T-helper 17 cell (primary cell): ENCODE results near the gene ADGRL3. TPM values are rescaled to one million over a fixed set of nuclear protein-coding genes. Genes with fewer than 3 reads are reported as not detected.
"Not testable (repeated sequence)": the region's sequence is repeated elsewhere in the genome, so short reads cannot be mapped to it uniquely, and the experiment has no call there.

ENCODE experiments used
- ATAC-seq: fragments of 150-1000 bp; cut with Tn5 transposase; 2 replicates; pipeline ENCODE4 v1.10.0; 2021; ENCODE audit warnings: mild to moderate bottlenecking, moderate library complexity
- DNase-seq, 3 donors: peaks; one replicate each; pipeline versions ENCODE4 v3.0.0 to v3.0.0-alpha.2; 2020 to 2021
- H3K9me3 ChIP-seq: one replicate; pipeline ENCODE4 v1.7.0; 2013; ENCODE audit warnings: low read length, mild to moderate bottlenecking; ENCODE audit not compliant: control insufficient read depth, poor library complexity, severe bottlenecking
- H3K27ac Mint-ChIP-seq: one replicate; pipeline ENCODE4 v1.8.0; 2022; ENCODE audit warnings: mild to moderate bottlenecking, moderate library complexity, mixed read lengths
- H3K27me3 Mint-ChIP-seq: one replicate; pipeline ENCODE4 v1.8.0; 2022; ENCODE audit warnings: mixed read lengths
- H3K36me3 Mint-ChIP-seq: one replicate; pipeline ENCODE4 v1.8.0; 2022; ENCODE audit warnings: low read depth, mixed read lengths
- H3K4me1 Mint-ChIP-seq: one replicate; pipeline ENCODE4 v1.8.0; 2022; ENCODE audit warnings: mild to moderate bottlenecking, mixed read lengths
- H3K4me3 Mint-ChIP-seq: one replicate; pipeline ENCODE4 v1.8.0; 2022; ENCODE audit warnings: mild to moderate bottlenecking, moderate library complexity, mixed read lengths
- total RNA-seq, 4 donors: library from RNA in 2 of 4; stranded (reverse) in 2 of 4; gene quantifications; one replicate each; pipeline ENCODE4 v1.2.3 and lab custom pipeline; 2022 to 2026

Gene ADGRL3
- total RNA-seq, 2 donors from 2014 or later, result not detected

DNA sequence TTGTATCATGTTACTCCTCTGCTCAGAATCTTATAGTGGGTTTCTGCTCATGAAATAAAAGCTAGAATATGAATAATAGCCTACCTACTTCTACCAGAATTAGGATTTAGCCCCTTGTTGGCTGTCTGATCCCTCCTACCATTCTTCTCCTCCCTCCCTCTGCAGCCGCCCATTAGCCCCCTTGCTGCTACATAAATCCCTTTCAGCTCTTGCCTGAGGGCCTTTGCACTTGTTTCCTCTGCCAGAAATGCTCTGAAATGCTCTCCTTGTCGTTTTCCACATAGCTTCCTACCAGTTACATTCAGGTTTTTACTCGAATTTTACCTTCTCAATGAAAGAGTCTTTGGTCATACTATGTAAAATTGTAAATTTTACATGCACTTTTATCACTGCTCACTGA is 159.2 kb downstream of the ADGRL3 start:
- no peaks in the 10 kb centered on the region for H3K9me3 ChIP-seq
- Mint-ChIP-seq H3K27ac (no peak overlapping the region), H3K27me3 (no peaks in the 10 kb centered on the region), H3K4me1 (no peaks in the 10 kb centered on the region), H3K36me3 (no peaks in the 10 kb centered on the region), H3K4me3 (no peak overlapping the region)
- DNase-seq (no peak), ATAC-seq (no peak)

DNA sequence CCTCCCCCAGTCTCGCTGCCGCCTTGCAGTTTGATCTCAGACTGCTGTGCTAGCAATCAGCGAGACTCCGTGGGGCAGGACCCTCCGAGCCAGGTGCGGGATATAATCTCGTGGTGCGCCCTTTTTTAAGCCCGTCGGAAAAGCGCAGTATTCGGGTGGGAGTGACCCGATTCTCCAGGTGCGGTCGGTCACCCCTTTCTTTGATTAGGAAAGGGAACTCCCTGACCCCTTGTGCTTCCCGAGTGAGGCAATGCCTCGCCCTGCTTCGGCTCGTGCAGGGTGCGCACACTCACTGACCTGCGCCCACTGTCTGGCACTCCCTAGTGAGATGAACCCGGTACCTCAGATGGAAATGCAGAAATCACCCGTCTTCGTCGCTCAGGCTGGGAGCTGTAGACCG is 172.7 kb downstream of the ADGRL3 start:
- not testable (repeated sequence) for H3K4me3 Mint-ChIP-seq, H3K27me3 Mint-ChIP-seq, ATAC-seq, H3K9me3 ChIP-seq, H3K36me3 Mint-ChIP-seq, H3K4me1 Mint-ChIP-seq, H3K27ac Mint-ChIP-seq, DNase-seq

DNA sequence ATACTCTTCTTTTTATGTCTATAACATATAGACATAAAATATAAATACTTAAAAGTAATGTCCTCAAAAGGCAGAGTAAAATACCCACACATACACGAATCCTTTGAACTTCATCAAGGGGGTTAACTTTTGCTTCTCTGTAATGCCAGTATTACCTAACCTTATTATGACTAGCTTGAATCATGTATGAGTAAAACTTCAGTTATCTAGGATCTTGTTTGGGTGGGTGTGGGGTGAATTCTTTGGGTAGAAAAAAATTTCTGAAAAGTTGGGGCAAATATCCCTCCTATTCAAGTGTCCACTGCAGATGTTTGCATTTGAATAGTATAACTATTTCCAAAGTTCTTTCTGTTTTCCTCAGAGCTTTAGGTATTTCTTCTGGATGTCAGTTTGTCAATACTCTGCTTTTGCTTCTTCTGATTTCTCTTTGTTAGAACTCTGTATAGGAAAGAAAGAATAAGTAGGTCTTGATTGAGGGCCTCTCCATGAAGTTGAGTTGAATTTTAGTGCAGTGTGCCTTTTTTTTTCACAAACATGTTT is 173.8 kb downstream of the ADGRL3 start:
- no peaks in the 10 kb centered on the region for H3K9me3 ChIP-seq
- no peaks in the 10 kb centered on the region for H3K36me3 Mint-ChIP-seq
- H3K4me1 Mint-ChIP-seq, result no peaks in the 10 kb centered on the region
- ATAC-seq (no peak), DNase-seq (no peak)
- no peak overlapping the region for H3K4me3 Mint-ChIP-seq
- H3K27ac Mint-ChIP-seq, result no peak overlapping the region
- no peaks in the 10 kb centered on the region for H3K27me3 Mint-ChIP-seq

DNA sequence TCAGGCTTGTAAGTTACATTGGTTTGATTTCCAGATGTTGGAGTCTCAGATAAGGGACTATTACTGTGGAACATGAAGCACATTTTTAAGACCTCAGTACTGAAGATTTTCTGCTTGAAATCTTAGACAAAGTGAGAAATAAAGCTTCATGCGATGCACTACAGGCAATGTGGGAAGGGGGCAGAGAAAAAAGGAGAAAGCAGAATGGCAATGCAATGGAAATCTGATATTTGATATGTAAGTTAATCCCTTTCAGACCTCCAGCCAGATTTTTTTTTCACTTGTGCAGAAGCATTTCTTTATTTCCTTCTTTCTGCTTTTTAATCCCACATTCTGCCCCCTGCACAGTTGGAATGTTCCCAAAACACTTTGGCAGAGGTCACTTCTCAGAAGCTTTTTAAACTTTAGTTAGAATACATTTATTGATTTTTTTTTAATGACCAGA is 174.3 kb downstream of the ADGRL3 start:
- no peaks in the 10 kb centered on the region for H3K9me3 ChIP-seq
- DNase-seq (no peak), ATAC-seq (no peak)
- H3K27me3 Mint-ChIP-seq, result no peaks in the 10 kb centered on the region
- H3K4me3 Mint-ChIP-seq, result no peak overlapping the region
- H3K36me3 Mint-ChIP-seq, result no peaks in the 10 kb centered on the region
- H3K4me1 Mint-ChIP-seq, result no peaks in the 10 kb centered on the region
- H3K27ac Mint-ChIP-seq, result no peak overlapping the region

DNA sequence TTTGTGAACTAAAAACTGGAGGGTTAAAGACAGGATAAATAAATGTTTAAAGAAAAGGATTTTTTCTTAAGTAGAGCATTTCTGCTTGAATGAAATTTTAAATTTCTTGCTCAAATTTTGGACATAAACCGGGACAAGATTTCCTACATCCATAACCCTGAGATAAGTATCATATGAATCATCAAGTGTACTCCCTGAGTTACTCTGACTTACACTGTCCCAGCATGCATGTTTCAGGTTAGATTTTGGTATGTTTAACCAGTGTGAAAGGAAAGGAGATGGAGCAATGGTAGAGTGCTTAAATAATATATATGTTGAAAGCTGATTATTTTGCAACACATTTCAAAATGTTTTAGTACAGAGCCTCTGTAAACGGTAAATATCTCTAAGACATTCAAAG is 175.2 kb downstream of the ADGRL3 start:
- no peak overlapping the region for H3K4me3 Mint-ChIP-seq
- ATAC-seq (no peak), DNase-seq (no peak)
- no peaks in the 10 kb centered on the region for H3K9me3 ChIP-seq
- no peaks in the 10 kb centered on the region for H3K4me1 Mint-ChIP-seq
- no peaks in the 10 kb centered on the region for H3K36me3 Mint-ChIP-seq
- H3K27ac Mint-ChIP-seq, result no peak overlapping the region
- H3K27me3 Mint-ChIP-seq, result no peaks in the 10 kb centered on the region

DNA sequence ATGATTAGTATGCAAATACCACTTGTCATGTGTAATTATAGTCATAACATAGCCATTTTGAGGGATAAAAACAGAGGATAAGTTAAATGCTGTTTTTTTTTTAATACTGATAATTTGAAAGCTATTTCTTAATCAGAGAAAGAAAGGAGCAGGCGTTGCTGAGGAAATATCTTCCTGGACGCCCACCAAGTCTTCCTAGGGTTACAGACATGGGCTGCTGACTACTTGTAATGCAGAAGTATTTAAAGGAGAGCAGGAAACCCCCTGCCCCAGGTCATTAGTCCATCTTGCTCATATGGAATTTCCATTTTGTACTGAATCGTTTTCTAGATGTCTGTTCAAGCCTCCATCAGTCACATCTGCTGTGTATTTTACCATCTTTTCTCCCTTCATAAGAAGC is 176.2 kb downstream of the ADGRL3 start:
- Mint-ChIP-seq H3K4me3 (no peak overlapping the region), H3K27me3 (no peaks in the 10 kb centered on the region), H3K4me1 (no peaks in the 10 kb centered on the region), H3K27ac (no peak overlapping the region), H3K36me3 (no peaks in the 10 kb centered on the region)
- ATAC-seq (no peak), DNase-seq (no peak)
- H3K9me3 ChIP-seq, result no peaks in the 10 kb centered on the region

DNA sequence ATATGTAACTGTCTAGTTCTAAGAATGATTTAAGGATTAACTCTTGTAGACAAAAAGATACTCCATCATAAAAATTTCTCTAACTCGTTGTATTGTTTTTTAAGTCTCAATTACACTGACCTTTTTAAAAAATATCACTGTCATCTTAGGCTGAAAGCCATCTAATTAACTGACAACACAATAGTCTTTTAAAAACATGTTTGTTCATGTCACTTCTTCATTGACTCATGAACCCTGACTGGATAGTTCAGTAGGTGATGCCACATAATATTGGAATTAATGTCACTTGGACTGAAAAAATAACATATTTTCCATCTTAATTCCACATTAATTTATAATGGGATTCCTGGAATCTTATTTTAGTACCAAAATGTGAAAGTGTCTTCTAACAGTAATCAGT is 179.3 kb downstream of the ADGRL3 start:
- Mint-ChIP-seq H3K4me1 (no peaks in the 10 kb centered on the region), H3K27me3 (no peaks in the 10 kb centered on the region), H3K27ac (no peak overlapping the region), H3K4me3 (no peak overlapping the region), H3K36me3 (no peaks in the 10 kb centered on the region)
- ATAC-seq (no peak), DNase-seq (no peak)
- no peaks in the 10 kb centered on the region for H3K9me3 ChIP-seq

DNA sequence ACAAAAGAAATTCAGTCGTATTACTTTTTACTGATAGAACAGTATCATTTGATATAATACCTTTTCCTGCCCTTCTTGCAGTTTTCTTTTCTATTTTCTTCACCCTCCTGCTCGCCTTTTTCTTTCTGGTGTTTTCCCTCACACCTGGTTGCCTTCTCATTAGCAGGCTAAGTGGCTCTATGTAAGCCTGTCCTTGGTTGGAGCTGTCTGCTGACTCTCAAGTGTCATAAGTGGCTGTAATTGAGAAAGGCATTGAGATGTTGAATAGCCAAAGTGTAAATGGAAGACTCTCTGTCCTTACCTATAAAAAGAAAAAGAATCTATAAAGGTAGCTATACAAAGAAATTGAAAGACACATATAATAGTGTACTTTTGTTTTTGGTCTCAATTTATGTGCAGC is 180.7 kb downstream of the ADGRL3 start:
- H3K27ac Mint-ChIP-seq, result no peak overlapping the region
- no peaks in the 10 kb centered on the region for H3K27me3 Mint-ChIP-seq
- no peak for ATAC-seq
- H3K9me3 ChIP-seq, result no peaks in the 10 kb centered on the region
- no peaks in the 10 kb centered on the region for H3K4me1 Mint-ChIP-seq
- H3K36me3 Mint-ChIP-seq, result no peaks in the 10 kb centered on the region
- H3K4me3 Mint-ChIP-seq, result no peak overlapping the region
- no peak for DNase-seq

DNA sequence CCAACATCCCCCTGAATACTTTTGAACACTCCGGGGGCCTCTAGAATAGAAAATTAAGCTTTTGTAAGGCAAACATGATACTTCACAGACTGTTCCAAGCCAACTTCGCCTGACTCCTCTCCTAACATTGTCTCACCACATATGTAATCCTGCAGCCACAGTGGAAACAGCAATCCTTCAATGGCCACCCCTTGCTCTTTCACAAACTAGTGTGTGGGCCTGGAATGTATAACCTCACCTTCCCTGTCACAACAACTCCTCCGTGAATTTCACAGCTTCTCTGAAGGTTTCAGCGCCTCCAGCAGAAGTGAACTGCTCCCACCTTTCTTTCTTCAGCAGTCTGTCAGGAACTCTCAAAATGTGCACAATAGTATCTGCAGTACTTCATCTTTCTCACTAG is 185.1 kb downstream of the ADGRL3 start:
- Mint-ChIP-seq H3K27ac (no peak overlapping the region), H3K36me3 (no peaks in the 10 kb centered on the region), H3K4me3 (no peak overlapping the region), H3K4me1 (no peaks in the 10 kb centered on the region), H3K27me3 (no peaks in the 10 kb centered on the region)
- ATAC-seq (no peak), DNase-seq (no peak)
- no peaks in the 10 kb centered on the region for H3K9me3 ChIP-seq

DNA sequence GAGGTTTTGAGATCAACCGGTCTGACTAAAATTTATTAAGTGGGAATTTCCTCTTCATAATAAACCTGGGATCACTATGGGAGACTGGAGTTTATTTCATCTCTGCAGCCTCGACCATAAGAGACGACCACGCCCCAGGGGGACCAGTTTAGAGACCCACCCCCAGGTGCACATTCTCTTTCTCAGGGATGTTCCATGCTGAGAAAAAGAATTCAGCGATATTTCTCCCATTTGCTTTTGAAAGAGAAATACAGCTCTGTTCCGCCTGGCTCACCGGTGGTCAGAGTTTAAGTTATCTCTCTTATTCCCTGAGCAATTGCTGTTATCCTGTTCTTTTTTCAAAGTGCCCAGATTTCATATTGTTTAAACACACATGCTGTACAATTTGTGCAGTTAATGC is 187.2 kb downstream of the ADGRL3 start:
- ATAC-seq, H3K27ac Mint-ChIP-seq, H3K4me1 Mint-ChIP-seq, H3K36me3 Mint-ChIP-seq, DNase-seq, H3K27me3 Mint-ChIP-seq, H3K4me3 Mint-ChIP-seq, H3K9me3 ChIP-seq: not testable (repeated sequence)

DNA sequence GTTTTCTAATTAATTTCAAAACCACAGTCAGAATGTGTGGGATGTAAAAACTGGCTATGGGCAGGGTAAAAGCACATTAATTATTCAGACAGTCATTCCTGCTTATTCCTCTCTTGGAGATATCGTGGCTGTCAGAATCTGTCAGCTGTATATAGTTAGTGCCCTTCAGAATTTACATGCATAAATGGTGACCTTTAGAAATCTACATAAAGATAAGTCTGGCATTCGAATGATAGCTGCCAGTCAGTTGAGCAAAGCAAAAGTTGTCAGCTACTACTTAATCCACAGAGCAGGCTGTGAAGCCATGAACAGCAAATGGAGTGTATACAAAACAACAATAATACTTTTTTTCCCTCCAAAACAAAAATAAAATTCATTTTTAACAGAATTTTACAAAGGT is 189.5 kb downstream of the ADGRL3 start:
- no peak for DNase-seq
- Mint-ChIP-seq H3K27ac (no peak overlapping the region), H3K27me3 (no peaks in the 10 kb centered on the region), H3K4me1 (no peaks in the 10 kb centered on the region), H3K36me3 (no peaks in the 10 kb centered on the region), H3K4me3 (no peak overlapping the region)
- no peaks in the 10 kb centered on the region for H3K9me3 ChIP-seq
- no peak for ATAC-seq

DNA sequence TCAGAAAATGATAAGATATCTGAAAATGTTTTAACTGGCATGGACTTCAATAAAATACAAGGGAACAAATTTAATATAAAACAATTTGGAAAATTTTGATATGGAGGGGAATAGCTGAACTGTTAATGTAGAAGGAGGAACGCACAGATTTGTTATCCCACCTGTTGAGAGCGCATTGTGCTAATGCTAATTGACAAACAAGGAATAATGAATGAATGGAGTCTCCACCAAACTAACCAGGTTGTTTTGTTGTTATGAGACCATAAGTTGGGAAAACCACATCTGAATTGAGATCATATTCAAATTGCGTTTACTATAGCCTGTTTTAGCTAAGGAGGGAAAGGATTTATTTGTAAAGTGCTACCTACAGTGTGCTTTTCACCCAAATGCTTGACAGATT is 195.6 kb downstream of the ADGRL3 start:
- Mint-ChIP-seq H3K27ac (no peak overlapping the region), H3K4me3 (no peak overlapping the region), H3K4me1 (no peaks in the 10 kb centered on the region), H3K27me3 (no peaks in the 10 kb centered on the region), H3K36me3 (no peaks in the 10 kb centered on the region)
- ATAC-seq (no peak), DNase-seq (no peak)
- H3K9me3 ChIP-seq, result no peaks in the 10 kb centered on the region

DNA sequence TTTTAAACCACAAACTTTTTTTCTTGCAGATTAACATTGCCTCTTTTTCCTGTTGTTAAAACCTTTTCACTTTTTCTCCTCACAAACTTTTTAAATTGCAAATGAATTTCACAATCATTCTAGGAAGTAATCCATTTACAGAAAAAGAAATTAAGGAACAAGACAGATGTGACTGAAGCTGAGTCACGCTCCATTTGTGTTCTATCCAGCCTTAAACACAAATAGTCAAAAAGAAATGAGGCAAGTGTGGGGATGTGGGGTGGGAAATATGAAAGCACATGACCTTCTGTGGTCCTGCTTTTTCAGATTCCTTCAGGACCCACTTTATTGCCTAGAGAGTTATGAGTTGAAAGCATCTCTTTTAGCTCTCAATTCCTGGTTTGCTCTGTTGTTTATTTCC is 197.0 kb downstream of the ADGRL3 start:
- ATAC-seq (no peak), DNase-seq (no peak)
- H3K36me3 Mint-ChIP-seq, result no peaks in the 10 kb centered on the region
- H3K4me1 Mint-ChIP-seq, result no peaks in the 10 kb centered on the region
- no peak overlapping the region for H3K27ac Mint-ChIP-seq
- H3K4me3 Mint-ChIP-seq, result no peak overlapping the region
- H3K27me3 Mint-ChIP-seq, result no peaks in the 10 kb centered on the region
- H3K9me3 ChIP-seq, result no peaks in the 10 kb centered on the region

DNA sequence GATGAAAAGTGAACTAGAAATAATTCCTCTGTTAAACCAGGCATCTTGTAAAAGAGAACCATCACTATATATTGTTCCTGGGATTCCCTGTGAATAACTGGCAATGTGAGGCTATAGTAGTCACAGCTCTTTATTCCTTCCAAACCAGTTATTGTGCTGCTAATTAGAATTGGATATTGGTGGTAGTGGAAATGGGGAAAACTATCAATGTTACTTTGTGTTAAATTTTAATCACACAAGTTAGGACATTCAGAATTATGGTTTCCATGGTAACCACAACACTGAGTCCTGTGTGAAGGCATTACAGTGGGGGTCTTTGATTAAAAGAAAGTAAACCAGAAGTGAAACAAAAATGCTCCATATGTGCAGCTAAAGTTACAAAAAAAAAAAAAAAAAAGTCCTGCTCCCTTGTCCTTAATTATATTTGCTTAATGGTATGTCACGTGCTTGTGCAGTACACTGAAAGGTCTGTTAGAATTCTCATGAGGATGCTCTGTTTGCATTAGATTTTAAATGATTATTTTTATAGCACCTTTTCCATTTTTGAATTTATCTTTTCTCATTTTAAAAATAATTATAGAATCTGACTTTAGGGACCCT is 200.4 kb downstream of the ADGRL3 start:
- Mint-ChIP-seq H3K27ac (no peak overlapping the region), H3K36me3 (no peaks in the 10 kb centered on the region), H3K4me3 (no peak overlapping the region), H3K4me1 (no peaks in the 10 kb centered on the region), H3K27me3 (no peaks in the 10 kb centered on the region)
- no peaks in the 10 kb centered on the region for H3K9me3 ChIP-seq
- ATAC-seq (no peak), DNase-seq (no peak)
